Measurements from ENCODE around the gene FBXL13.
"Not testable (repeated sequence)": the region's sequence is repeated elsewhere in the genome, so short reads cannot be mapped to it uniquely, and the experiment has no call there.

The FBXL13 gene

GRCh38 chr7:103025341-103025740 is 49.3 kb downstream of the FBXL13 start:
- Histone ChIP-seq H3K36me3 (ENCODE audit: control insufficient read depth in 2 of 2, insufficient read depth in 2 of 2, low read length in 2 of 2) (no peaks in the 10 kb centered on the region), H3K9me3 (ENCODE audit: control insufficient read depth in 2 of 2, low read length in 2 of 2) (peaks cover 0 to 3% of the 10 kb centered on the region in 2 donors), H3K27me3 (ENCODE audit: control insufficient read depth in 1 of 2, insufficient read depth in 2 of 2, low read length in 2 of 2) (no peaks in the 10 kb centered on the region), H3K9ac (ENCODE audit: low read length in 2 of 2) (no peak overlapping the region), H3K27ac (ENCODE audit: low read length) (no peak overlapping the region), H3K4me1 (ENCODE audit: control insufficient read depth, insufficient read depth, low read length) (no peaks in the 10 kb centered on the region), H3K4me3 (ENCODE audit: low read length in 2 of 2) (no peak overlapping the region)

GRCh38 chr7:103023578-103023977 is 51.0 kb downstream of the FBXL13 start:
- not testable (repeated sequence) for H3K27ac ChIP-seq (ENCODE audit: low read length); H3K9ac ChIP-seq (ENCODE audit: low read length in 2 of 2); H3K9me3 ChIP-seq (ENCODE audit: control insufficient read depth in 2 of 2, low read length in 2 of 2); H3K4me1 ChIP-seq (ENCODE audit: control insufficient read depth, insufficient read depth, low read length); H3K27me3 ChIP-seq (ENCODE audit: control insufficient read depth in 1 of 2, insufficient read depth in 2 of 2, low read length in 2 of 2); H3K36me3 ChIP-seq (ENCODE audit: control insufficient read depth in 2 of 2, insufficient read depth in 2 of 2, low read length in 2 of 2); H3K4me3 ChIP-seq (ENCODE audit: low read length in 2 of 2)

- not testable (repeated sequence) for H3K27me3 ChIP-seq (ENCODE audit: control insufficient read depth in 1 of 2, insufficient read depth in 2 of 2, low read length in 2 of 2); H3K9ac ChIP-seq (ENCODE audit: low read length in 2 of 2); H3K9me3 ChIP-seq (ENCODE audit: control insufficient read depth in 2 of 2, low read length in 2 of 2); H3K4me1 ChIP-seq (ENCODE audit: control insufficient read depth, insufficient read depth, low read length); H3K36me3 ChIP-seq (ENCODE audit: control insufficient read depth in 2 of 2, insufficient read depth in 2 of 2, low read length in 2 of 2); H3K4me3 ChIP-seq (ENCODE audit: low read length in 2 of 2); H3K27ac ChIP-seq (ENCODE audit: low read length)
Observed at GRCh38 chr7:103021490-103021889, 53.1 kb downstream of the FBXL13 start.

GRCh38 chr7:103020876-103021275 is 53.7 kb downstream of the FBXL13 start:
- not testable (repeated sequence) for H3K4me1 ChIP-seq (ENCODE audit: control insufficient read depth, insufficient read depth, low read length); H3K36me3 ChIP-seq (ENCODE audit: control insufficient read depth in 2 of 2, insufficient read depth in 2 of 2, low read length in 2 of 2); H3K27ac ChIP-seq (ENCODE audit: low read length); H3K9ac ChIP-seq (ENCODE audit: low read length in 2 of 2); H3K27me3 ChIP-seq (ENCODE audit: control insufficient read depth in 1 of 2, insufficient read depth in 2 of 2, low read length in 2 of 2); H3K9me3 ChIP-seq (ENCODE audit: control insufficient read depth in 2 of 2, low read length in 2 of 2); H3K4me3 ChIP-seq (ENCODE audit: low read length in 2 of 2)

- not testable (repeated sequence) for H3K4me3 ChIP-seq (ENCODE audit: low read length in 2 of 2); H3K27me3 ChIP-seq (ENCODE audit: control insufficient read depth in 1 of 2, insufficient read depth in 2 of 2, low read length in 2 of 2); H3K4me1 ChIP-seq (ENCODE audit: control insufficient read depth, insufficient read depth, low read length); H3K36me3 ChIP-seq (ENCODE audit: control insufficient read depth in 2 of 2, insufficient read depth in 2 of 2, low read length in 2 of 2); H3K9me3 ChIP-seq (ENCODE audit: control insufficient read depth in 2 of 2, low read length in 2 of 2); H3K27ac ChIP-seq (ENCODE audit: low read length); H3K9ac ChIP-seq (ENCODE audit: low read length in 2 of 2)
Observed at GRCh38 chr7:103018295-103018694, 56.3 kb downstream of the FBXL13 start.

GRCh38 chr7:103011650-103012049 is 62.9 kb downstream of the FBXL13 start:
- H3K4me3 ChIP-seq (ENCODE audit: low read length in 2 of 2), result no peak overlapping the region
- H3K9ac ChIP-seq (ENCODE audit: low read length in 2 of 2), result no peak overlapping the region
- no peaks in the 10 kb centered on the region for H3K27me3 ChIP-seq (ENCODE audit: control insufficient read depth in 1 of 2, insufficient read depth in 2 of 2, low read length in 2 of 2)
- no peaks in the 10 kb centered on the region for H3K9me3 ChIP-seq (ENCODE audit: control insufficient read depth in 2 of 2, low read length in 2 of 2)
- H3K4me1 ChIP-seq (ENCODE audit: control insufficient read depth, insufficient read depth, low read length), result no peaks in the 10 kb centered on the region
- no peak overlapping the region for H3K27ac ChIP-seq (ENCODE audit: low read length)
- no peaks in the 10 kb centered on the region for H3K36me3 ChIP-seq (ENCODE audit: control insufficient read depth in 2 of 2, insufficient read depth in 2 of 2, low read length in 2 of 2)

GRCh38 chr7:103010211-103010610 is 64.4 kb downstream of the FBXL13 start:
- Histone ChIP-seq H3K9me3 (ENCODE audit: control insufficient read depth in 2 of 2, low read length in 2 of 2) (no peaks in the 10 kb centered on the region), H3K4me1 (ENCODE audit: control insufficient read depth, insufficient read depth, low read length) (no peaks in the 10 kb centered on the region), H3K36me3 (ENCODE audit: control insufficient read depth in 2 of 2, insufficient read depth in 2 of 2, low read length in 2 of 2) (no peaks in the 10 kb centered on the region), H3K9ac (ENCODE audit: low read length in 2 of 2) (no peak overlapping the region), H3K27me3 (ENCODE audit: control insufficient read depth in 1 of 2, insufficient read depth in 2 of 2, low read length in 2 of 2) (no peaks in the 10 kb centered on the region), H3K4me3 (ENCODE audit: low read length in 2 of 2) (no peak overlapping the region), H3K27ac (ENCODE audit: low read length) (no peak overlapping the region)

GRCh38 chr7:103009466-103010185 is 65.0 kb downstream of the FBXL13 start:
- H3K27ac ChIP-seq (ENCODE audit: low read length), result no peak overlapping the region
- H3K9me3 ChIP-seq (ENCODE audit: control insufficient read depth in 2 of 2, low read length in 2 of 2), result no peaks in the 10 kb centered on the region
- H3K27me3 ChIP-seq (ENCODE audit: control insufficient read depth in 1 of 2, insufficient read depth in 2 of 2, low read length in 2 of 2), result no peaks in the 10 kb centered on the region
- no peak overlapping the region for H3K9ac ChIP-seq (ENCODE audit: low read length in 2 of 2)
- H3K4me3 ChIP-seq (ENCODE audit: low read length in 2 of 2), result no peak overlapping the region
- no peaks in the 10 kb centered on the region for H3K36me3 ChIP-seq (ENCODE audit: control insufficient read depth in 2 of 2, insufficient read depth in 2 of 2, low read length in 2 of 2)
- no peaks in the 10 kb centered on the region for H3K4me1 ChIP-seq (ENCODE audit: control insufficient read depth, insufficient read depth, low read length)

- Histone ChIP-seq H3K36me3 (ENCODE audit: control insufficient read depth in 2 of 2, insufficient read depth in 2 of 2, low read length in 2 of 2) (no peaks in the 10 kb centered on the region), H3K4me3 (ENCODE audit: low read length in 2 of 2) (no peak overlapping the region), H3K9ac (ENCODE audit: low read length in 2 of 2) (no peak overlapping the region), H3K27me3 (ENCODE audit: control insufficient read depth in 1 of 2, insufficient read depth in 2 of 2, low read length in 2 of 2) (no peaks in the 10 kb centered on the region), H3K9me3 (ENCODE audit: control insufficient read depth in 2 of 2, low read length in 2 of 2) (peaks cover 0 to 6% of the 10 kb centered on the region in 2 donors), H3K27ac (ENCODE audit: low read length) (no peak overlapping the region), H3K4me1 (ENCODE audit: control insufficient read depth, insufficient read depth, low read length) (no peaks in the 10 kb centered on the region)
Observed at GRCh38 chr7:103003004-103003403, 71.6 kb downstream of the FBXL13 start.

- no peaks in the 10 kb centered on the region for H3K4me1 ChIP-seq (ENCODE audit: control insufficient read depth, insufficient read depth, low read length)
- H3K4me3 ChIP-seq (ENCODE audit: low read length in 2 of 2), result no peak overlapping the region
- H3K27ac ChIP-seq (ENCODE audit: low read length), result no peak overlapping the region
- no peaks in the 10 kb centered on the region for H3K27me3 ChIP-seq (ENCODE audit: control insufficient read depth in 1 of 2, insufficient read depth in 2 of 2, low read length in 2 of 2)
- no peak overlapping the region for H3K9ac ChIP-seq (ENCODE audit: low read length in 2 of 2)
- H3K36me3 ChIP-seq (ENCODE audit: control insufficient read depth in 2 of 2, insufficient read depth in 2 of 2, low read length in 2 of 2), result no peaks in the 10 kb centered on the region
- H3K9me3 ChIP-seq (ENCODE audit: control insufficient read depth in 2 of 2, low read length in 2 of 2), result peaks cover 0 to 6% of the 10 kb centered on the region in 2 donors
Observed at GRCh38 chr7:103001210-103001609, 73.4 kb downstream of the FBXL13 start.

- Histone ChIP-seq H3K27ac (ENCODE audit: low read length) (no peak overlapping the region), H3K4me1 (ENCODE audit: control insufficient read depth, insufficient read depth, low read length) (no peaks in the 10 kb centered on the region), H3K36me3 (ENCODE audit: control insufficient read depth in 2 of 2, insufficient read depth in 2 of 2, low read length in 2 of 2) (no peaks in the 10 kb centered on the region), H3K9ac (ENCODE audit: low read length in 2 of 2) (no peak overlapping the region), H3K4me3 (ENCODE audit: low read length in 2 of 2) (no peak overlapping the region), H3K27me3 (ENCODE audit: control insufficient read depth in 1 of 2, insufficient read depth in 2 of 2, low read length in 2 of 2) (no peaks in the 10 kb centered on the region), H3K9me3 (ENCODE audit: control insufficient read depth in 2 of 2, low read length in 2 of 2) (peaks cover 0 to 6% of the 10 kb centered on the region in 2 donors)
Observed at GRCh38 chr7:102996957-102997356, 77.6 kb downstream of the FBXL13 start.
